H9 (cell line): ENCODE results near the gene ATP2C1. TPM values are rescaled to one million over a fixed set of nuclear protein-coding genes. Genes with fewer than 3 reads are reported as not detected.
"Not testable (repeated sequence)": the region's sequence is repeated elsewhere in the genome, so short reads cannot be mapped to it uniquely, and the experiment has no call there.

Source experiments
- DNase-seq: peaks from one replicate; pipeline ENCODE4 v3.0.0-alpha.2; 2017
- H2AFZ ChIP-seq: one replicate; pipeline ENCODE4 v1.6.1; 2013; ENCODE audit warnings: mild to moderate bottlenecking, low read length, control low read depth, moderate library complexity
- H2AK5ac ChIP-seq: 2 replicates; pipeline ENCODE4 v1.6.1; 2013; ENCODE audit warnings: low read length, control low read depth, mixed read lengths; ENCODE audit not compliant: insufficient read length
- H2BK120ac ChIP-seq: one replicate; pipeline ENCODE4 v1.6.1; 2013; ENCODE audit warnings: low read depth, mild to moderate bottlenecking, low read length, control low read depth, inconsistent platforms; ENCODE audit not compliant: poor library complexity, severe bottlenecking
- H2BK12ac ChIP-seq: 2 replicates; pipeline ENCODE4 v1.6.1; 2013; ENCODE audit warnings: low read length, control low read depth, mixed read lengths, low read depth; ENCODE audit not compliant: insufficient read length
- H2BK15ac ChIP-seq: 2 replicates; pipeline ENCODE4 v1.6.1; 2013; ENCODE audit warnings: low read depth, low read length, control low read depth
- H2BK20ac ChIP-seq: one replicate; pipeline ENCODE4 v1.6.1; 2013; ENCODE audit warnings: low read depth, mild to moderate bottlenecking, low read length, control low read depth, inconsistent platforms; ENCODE audit not compliant: poor library complexity, severe bottlenecking
- H2BK5ac ChIP-seq: 2 replicates; pipeline ENCODE4 v1.6.1; 2013; ENCODE audit warnings: low read length, control low read depth, mixed read lengths; ENCODE audit not compliant: insufficient read length
- H3K14ac ChIP-seq: 2 replicates; pipeline ENCODE4 v1.6.1; 2013; ENCODE audit warnings: low read length, control low read depth; ENCODE audit not compliant: insufficient read depth
- H3K18ac ChIP-seq: 2 replicates; pipeline ENCODE4 v1.6.1; 2013; ENCODE audit warnings: low read depth, mild to moderate bottlenecking, mixed read lengths, low read length, control low read depth; ENCODE audit not compliant: insufficient read length
- H3K23ac ChIP-seq: 2 replicates; pipeline ENCODE4 v1.6.1; 2013; ENCODE audit warnings: low read length, control low read depth, mixed read lengths, low read depth; ENCODE audit not compliant: insufficient read length
- H3K23me2 ChIP-seq: 2 replicates; pipeline ENCODE4 v1.6.1; 2013; ENCODE audit warnings: low read depth, mild to moderate bottlenecking, mixed read lengths, low read length, control low read depth; ENCODE audit not compliant: insufficient read length, poor library complexity, severe bottlenecking
- H3K27ac ChIP-seq: 2 replicates; pipeline ENCODE4 v1.5.1; 2013; ENCODE audit warnings: low read length, control low read depth, mixed read lengths, low read depth; ENCODE audit not compliant: insufficient read length
- H3K27me3 ChIP-seq: 2 replicates; pipeline ENCODE4 v1.6.1; 2013; ENCODE audit warnings: low read length, control low read depth, inconsistent platforms; ENCODE audit not compliant: insufficient read depth
- H3K4ac ChIP-seq: 2 replicates; pipeline ENCODE4 v1.6.1; 2013; ENCODE audit warnings: low read depth, mild to moderate bottlenecking, control low read depth, inconsistent platforms, low read length, moderate library complexity
- H3K4me1 ChIP-seq: 2 replicates; pipeline ENCODE4 v1.6.1; 2013; ENCODE audit warnings: low read length, control low read depth, inconsistent platforms; ENCODE audit not compliant: insufficient read depth
- H3K4me2 ChIP-seq: 2 replicates; pipeline ENCODE4 v1.6.1; 2013; ENCODE audit warnings: low read length, control low read depth, mixed read lengths; ENCODE audit not compliant: insufficient read length, insufficient read depth
- H3K56ac ChIP-seq: 2 replicates; pipeline ENCODE4 v1.6.1; 2013; ENCODE audit warnings: low read depth, mild to moderate bottlenecking, mixed read lengths, low read length, control low read depth; ENCODE audit not compliant: insufficient read length
- H3K79me1 ChIP-seq: 2 replicates; pipeline ENCODE4 v1.6.1; 2013; ENCODE audit warnings: low read depth, mild to moderate bottlenecking, moderate library complexity, low read length, control low read depth, inconsistent platforms; ENCODE audit not compliant: insufficient read depth, poor library complexity, severe bottlenecking
- H3K79me2 ChIP-seq: 2 replicates; pipeline ENCODE4 v1.6.1; 2013; ENCODE audit warnings: low read length, control low read depth, inconsistent platforms; ENCODE audit not compliant: insufficient read depth
- H3K9ac ChIP-seq: 2 replicates; pipeline ENCODE4 v1.6.1; 2013; ENCODE audit warnings: low read length, control low read depth, mixed read lengths; ENCODE audit not compliant: insufficient read length; ENCODE audit errors: extremely low read depth
- H3K9me3 ChIP-seq: one replicate; pipeline ENCODE4 v1.6.1; 2013; ENCODE audit warnings: low read depth, low read length, inconsistent platforms; ENCODE audit not compliant: control insufficient read depth
- H3T11ph ChIP-seq: one replicate; pipeline ENCODE4 v1.6.1; 2013; ENCODE audit warnings: mild to moderate bottlenecking, low read length, control low read depth, inconsistent platforms
- H4K20me1 ChIP-seq: one replicate; pipeline ENCODE4 v1.6.1; 2013; ENCODE audit not compliant: control insufficient read depth, insufficient read length, insufficient read depth
- H4K5ac ChIP-seq: 2 replicates; pipeline ENCODE4 v1.6.1; 2013; ENCODE audit warnings: low read depth, mild to moderate bottlenecking, mixed read lengths, low read length, control low read depth; ENCODE audit not compliant: insufficient read length
- H4K8ac ChIP-seq: replicated peaks from 2 replicates; pipeline ENCODE4 v1.6.1; 2013; ENCODE audit warnings: low read length, control low read depth, mixed read lengths, low read depth; ENCODE audit not compliant: insufficient read length
- H4K91ac ChIP-seq: 2 replicates; pipeline ENCODE4 v1.6.1; 2013; ENCODE audit warnings: low read depth, mild to moderate bottlenecking, moderate library complexity, mixed read lengths, low read length, control low read depth; ENCODE audit not compliant: insufficient read length
- H3K27ac Mint-ChIP-seq, 3 experiments: 2 replicates in 2 of 3; 3 replicates in 1 of 3; pipeline ENCODE4 v1.8.0; 2020 to 2021; ENCODE audit warnings: mixed read lengths in 3 of 3, mild to moderate bottlenecking in 1 of 3, moderate library complexity in 1 of 3
- H3K27me3 Mint-ChIP-seq: 2 replicates; pipeline ENCODE4 v1.8.0; 2021; ENCODE audit warnings: low read depth, mild to moderate bottlenecking, moderate library complexity, mixed read lengths
- H3K36me3 Mint-ChIP-seq, 3 experiments: 2 replicates in 2 of 3; 3 replicates in 1 of 3; pipeline ENCODE4 v1.8.0; 2020 to 2021; ENCODE audit warnings: low read depth in 3 of 3, mixed read lengths in 3 of 3; ENCODE audit not compliant: insufficient read depth in 1 of 3
- H3K4me1 Mint-ChIP-seq, 2 experiments: 2 replicates each; pipeline ENCODE4 v1.8.0; 2020; ENCODE audit warnings: mixed read lengths in 2 of 2
- H3K4me3 Mint-ChIP-seq, 2 experiments: 2 replicates in 1 of 2; 3 replicates in 1 of 2; pipeline ENCODE4 v1.8.0; 2020 to 2021; ENCODE audit warnings: mild to moderate bottlenecking in 2 of 2, mixed read lengths in 2 of 2, moderate library complexity in 1 of 2
- H3K9me3 Mint-ChIP-seq, 2 experiments: 2 replicates in 1 of 2; 3 replicates in 1 of 2; pipeline ENCODE4 v1.8.0; 2020; ENCODE audit warnings: mild to moderate bottlenecking in 2 of 2, mixed read lengths in 2 of 2, moderate library complexity in 1 of 2
- CTCF ChIP-seq: fragments of 200-600 bp; sonication (generic); conservative IDR thresholded peaks from 3 replicates; pipeline ENCODE4 v1.8.0; 2021; ENCODE audit warnings: antibody characterized with exemption, mild to moderate bottlenecking
- WGBS: extraction: QIAGEN DNeasy Blood & Tissue Kit; methylation state at CpG from one replicate; pipeline ENCODE4 v1.1.7; 2013; ENCODE audit warnings: missing lambda C conversion rate, low lambda C conversion rate, mixed read lengths; ENCODE audit not compliant: insufficient read length; ENCODE audit errors: extremely low coverage; 5-methylcytosine and 5-hydroxymethylcytosine counted together
- total RNA-seq: library from RNA; stranded (reverse); gene quantifications from 2 replicates; pipeline ENCODE4 v1.2.1, GENCODE V29; 2021

The ATP2C1 gene
- total RNA-seq, 1 experiment from 2014 or later: 65.5 TPM

- no peak overlapping the region for H4K8ac ChIP-seq
- no peak overlapping the region for H3K9ac ChIP-seq
- H2BK5ac ChIP-seq: no peak overlapping the region
- H3K14ac ChIP-seq: no peak overlapping the region
- no peaks in the 10 kb centered on the region for H3K9me3 Mint-ChIP-seq
- no peak overlapping the region for H2BK20ac ChIP-seq
- no peaks in the 10 kb centered on the region for H3K4me1 ChIP-seq
- no peak overlapping the region for H3K4me3 Mint-ChIP-seq
- no peaks in the 10 kb centered on the region for H3K23me2 ChIP-seq
- no peaks in the 10 kb centered on the region for H4K20me1 ChIP-seq
- no peaks in the 10 kb centered on the region for H3K4me1 Mint-ChIP-seq
- H2BK12ac ChIP-seq: no peak overlapping the region
- 100% methylated on average over 1 of the region's 4 CpGs for WGBS
- no peak overlapping the region for H2AFZ ChIP-seq
- no peak overlapping the region for H3K23ac ChIP-seq
- no peak for DNase-seq
- no peak overlapping the region for H2AK5ac ChIP-seq
- no peak overlapping the region for H3K4ac ChIP-seq
- H3K79me1 ChIP-seq: no peaks in the 10 kb centered on the region
- H3K27ac ChIP-seq: no peak overlapping the region
- H3K36me3 Mint-ChIP-seq: no peaks in the 10 kb centered on the region
- no peak overlapping the region for H4K5ac ChIP-seq
- H3K27me3 ChIP-seq: no peaks in the 10 kb centered on the region
- no peak overlapping the region for H3K4me2 ChIP-seq
- no peak overlapping the region for H3K56ac ChIP-seq
- no peak overlapping the region for H2BK15ac ChIP-seq
- H3K79me2 ChIP-seq: no peaks in the 10 kb centered on the region
- no peak overlapping the region for H4K91ac ChIP-seq
- H3T11ph ChIP-seq: no peak overlapping the region
- no peak for TF ChIP-seq CTCF
- H3K27me3 Mint-ChIP-seq: no peaks in the 10 kb centered on the region
- H3K18ac ChIP-seq: no peak overlapping the region
- H3K27ac Mint-ChIP-seq: no peak overlapping the region
- H2BK120ac ChIP-seq: no peak overlapping the region
- H3K9me3 ChIP-seq: no peaks in the 10 kb centered on the region
Observed at GRCh38 chr3:130857336-130858026, 36.4 kb upstream of the ATP2C1 start.

- H4K20me1 ChIP-seq, H4K8ac ChIP-seq, H3K79me1 ChIP-seq, H3K23me2 ChIP-seq, H3K23ac ChIP-seq, H3K4me1 ChIP-seq, H2BK120ac ChIP-seq, H2BK5ac ChIP-seq, H3K4me3 Mint-ChIP-seq, H2BK12ac ChIP-seq, H3K36me3 Mint-ChIP-seq, H2BK20ac ChIP-seq, H3K9ac ChIP-seq, H3T11ph ChIP-seq, H3K27me3 Mint-ChIP-seq, DNase-seq, H2AFZ ChIP-seq, H3K4me2 ChIP-seq, H4K91ac ChIP-seq, H4K5ac ChIP-seq, H2BK15ac ChIP-seq, H3K18ac ChIP-seq, H3K27ac ChIP-seq, H3K4me1 Mint-ChIP-seq, H3K14ac ChIP-seq, H3K79me2 ChIP-seq, H3K56ac ChIP-seq, H3K27ac Mint-ChIP-seq, H3K27me3 ChIP-seq, H2AK5ac ChIP-seq, H3K9me3 ChIP-seq, H3K4ac ChIP-seq: not testable (repeated sequence)
- no CpG with 5 or more reads among the region's 8 CpGs for WGBS
- H3K9me3 Mint-ChIP-seq: peaks cover 9 to 10% of the 10 kb centered on the region in 2 experiments; a peak in 4 of 5 replicates
Observed at GRCh38 chr3:130862130-130862529, 31.8 kb upstream of the ATP2C1 start.
